AG08396 (cell line): ENCODE results near the gene ELL3.

ENCODE experiments used
- DNase-seq: peaks from one replicate; pipeline ENCODE4 v3.0.0; 2012; ENCODE audit warnings: low spot score, mixed read lengths

Gene ELL3

GRCh38 chr15:43723151-43723550, 53.6 kb downstream of the ELL3 start:
- no peak for DNase-seq
